ENCODE results near the gene ZNF521. TPM values are rescaled to one million over a fixed set of nuclear protein-coding genes. Genes with fewer than 3 reads are reported as not detected.

Gene ZNF521
- total and polyA plus RNA-seq, 2 donors (not counting 3 experiments of a cell fraction or from before 2014, with no cell fraction given): 111 to 168 TPM

- no peaks in the 10 kb centered on the region for H3K9me3 ChIP-seq (replicated peaks; ENCODE audit: control insufficient read depth, insufficient read depth, low read length)
- H3K9me1 ChIP-seq (replicated peaks; ENCODE audit: control insufficient read depth, extremely low read depth, insufficient read depth, low read length): no peaks in the 10 kb centered on the region
- H3K79me2 ChIP-seq (ENCODE audit: control insufficient read depth, insufficient read depth, low read length): peaks cover 34% of the 10 kb centered on the region
- peak; percentile 52 for DNase-seq (ENCODE audit: low read depth, low spot score)
- ChIA-PET POLR2A (no interaction called here), CTCF (interaction anchor here (0.6 to 2.3 kb wide), 5 partner anchors 11 to 196 kb away, joined by 3 to 7 read pairs (median 4); no protein-coding TSS in a partner anchor)
- BruUV-seq (replicated peaks): no TSS peak
- no peaks in the 10 kb centered on the region for H4K20me1 ChIP-seq (replicated peaks; ENCODE audit: control insufficient read depth, extremely low read depth, insufficient read depth, low read length)
- no peak overlapping the region for H2AFZ ChIP-seq (ENCODE audit: low read depth, low read length)
- H3K4me3 ChIP-seq (replicated peaks in 1 of 3; ENCODE audit: insufficient read depth in 1 of 3, low read depth in 1 of 3, low read length in 3 of 3): peak overlapping the region in 1 of 3 experiments; percentile 46
- intact Hi-C loops (cut with micrococcal nuclease) (loop anchor here (1.0 to 5.0 kb wide), 2 partner anchors 40 to 138 kb away; no protein-coding TSS in a partner anchor), dilution Hi-C loops (cut with MboI; ENCODE audit: extremely low pct_ligation_motif_present, low sequenced_read_pairs) (no loop called here)
- no peaks in the 10 kb centered on the region for H3K36me3 ChIP-seq (ENCODE audit: control insufficient read depth in 2 of 2, extremely low read depth in 1 of 2, insufficient read depth in 2 of 2, low read length in 2 of 2)
- H3K4me1 ChIP-seq (ENCODE audit: control insufficient read depth, extremely low read depth, insufficient read depth, low read length): peaks cover 72% of the 10 kb centered on the region
- no peak for FAIRE-seq
- peak overlapping the region; percentile 90 for H3K27ac ChIP-seq (ENCODE audit: insufficient read depth, low read depth, low read length)
- TF ChIP-seq MYC (IDR thresholded peaks at IDR 0.05; ENCODE audit: low read depth, low read length): no peak
- TF ChIP-seq GATA2 (IDR thresholded peaks at IDR 0.05; ENCODE audit: insufficient read depth, insufficient read length, low read depth, low read length): no peak
- TF ChIP-seq POLR2A (IDR thresholded peaks at IDR 0.05; ENCODE audit: low read depth, low read length): no peak
- no peak for TF ChIP-seq MAX (IDR thresholded peaks at IDR 0.05; ENCODE audit: insufficient read depth, insufficient read length)
- TF ChIP-seq CTCF (IDR thresholded peaks at IDR 0.05; ENCODE audit: extremely low read depth in 1 of 2, insufficient read depth in 1 of 2, low read depth in 1 of 2, low read length in 2 of 2): no peak
- no peak for TF ChIP-seq EZH2 (IDR thresholded peaks at IDR 0.05; ENCODE audit: borderline replicate concordance, low read depth, low read length, severe bottlenecking)
- H3K4me2 ChIP-seq (ENCODE audit: insufficient read depth, low read length): peak overlapping the region; percentile 99
- H3K27me3 ChIP-seq (ENCODE audit: control insufficient read depth in 2 of 2, insufficient read depth in 2 of 2, low read length in 2 of 2): no peaks in the 10 kb centered on the region
- H3K9ac ChIP-seq (replicated peaks; ENCODE audit: extremely low read depth, insufficient read depth, low read length): peak overlapping the region; percentile 96
These were observed 117.1 kb downstream of the ZNF521 start for GRCh38 chr18:25234740-25235345.

Data from endothelial cell of umbilical vein (primary cell).